ENCODE data around the gene RNF183.

Gene RNF183, protein sequence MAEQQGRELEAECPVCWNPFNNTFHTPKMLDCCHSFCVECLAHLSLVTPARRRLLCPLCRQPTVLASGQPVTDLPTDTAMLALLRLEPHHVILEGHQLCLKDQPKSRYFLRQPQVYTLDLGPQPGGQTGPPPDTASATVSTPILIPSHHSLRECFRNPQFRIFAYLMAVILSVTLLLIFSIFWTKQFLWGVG

DNA sequence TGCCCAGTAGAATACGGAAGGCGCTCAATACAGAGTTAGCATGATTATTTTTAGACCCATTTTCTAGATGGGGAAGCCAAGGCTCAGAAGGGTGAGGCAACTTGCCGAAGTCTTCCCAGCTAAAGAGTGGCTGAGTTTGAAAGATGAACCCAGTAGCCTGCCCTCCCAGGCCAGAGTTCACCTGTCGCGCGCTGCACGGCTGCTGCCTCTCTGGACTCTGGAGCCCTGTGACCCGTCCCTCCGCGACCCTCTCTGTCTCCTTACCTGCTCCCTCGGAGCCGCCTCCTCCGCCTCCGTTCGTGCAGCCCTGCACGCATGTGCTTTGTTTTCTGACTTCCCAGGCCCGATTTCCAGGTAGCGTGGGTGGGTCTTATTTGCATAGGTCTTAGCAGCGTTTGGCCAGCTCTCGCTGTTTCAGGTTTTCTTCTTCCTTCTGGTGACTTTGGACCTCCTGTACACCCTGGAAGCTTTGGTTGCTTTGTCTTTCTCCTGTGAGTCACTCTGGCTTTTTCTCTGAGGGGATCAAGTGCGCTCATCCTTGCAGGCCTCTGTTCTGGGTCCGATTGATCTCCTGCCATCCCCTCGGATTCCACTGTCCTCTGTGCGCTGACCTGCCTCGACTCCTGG is at the start of gene RNF183:
RNF183 (minus strand) TSS at position 585 of the 627 bp plus-strand sequence. CDS start 5,192 bp downstream, outside the sequence.
- Mint-ChIP-seq H3K27ac (no peak within 1 kb of the TSS), H3K9me3 (ENCODE audit: low read depth) (no peaks in the 10 kb centered on the region), H3K4me3 (no peak within 1 kb of the TSS), H3K27me3 (no peaks in the 10 kb centered on the region), H3K36me3 (no peaks in the 10 kb centered on the region), H3K4me1 (ENCODE audit: low read depth) (no peaks in the 10 kb centered on the region)

DNA sequence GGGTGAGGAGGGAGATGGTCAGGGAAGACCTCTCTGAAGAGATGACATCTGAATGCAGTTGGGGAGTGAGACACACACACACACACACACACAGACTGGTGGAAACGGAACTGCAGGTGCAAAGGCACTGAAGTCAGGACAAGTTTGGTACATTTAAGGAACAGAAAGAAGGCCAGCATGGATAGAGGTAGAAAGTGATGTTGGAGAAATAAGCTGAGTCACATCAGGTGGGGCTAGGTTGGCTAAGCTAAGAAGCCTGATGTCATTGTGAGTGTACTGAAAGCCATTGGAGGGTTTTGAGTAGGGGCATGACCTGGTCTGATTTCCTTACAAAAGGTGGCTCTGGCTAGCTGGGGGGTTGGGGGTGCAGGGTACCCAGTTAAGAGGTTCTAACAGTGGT is 49.2 kb upstream of the RNF183 start:
- H3K4me3 Mint-ChIP-seq: no peak overlapping the region
- H3K27ac Mint-ChIP-seq: no peak overlapping the region
- H3K27me3 Mint-ChIP-seq: peaks cover 10% of the 10 kb centered on the region
- H3K4me1 Mint-ChIP-seq (ENCODE audit: low read depth): peaks cover 22% of the 10 kb centered on the region
- H3K9me3 Mint-ChIP-seq (ENCODE audit: low read depth): no peaks in the 10 kb centered on the region
- no peaks in the 10 kb centered on the region for H3K36me3 Mint-ChIP-seq

DNA sequence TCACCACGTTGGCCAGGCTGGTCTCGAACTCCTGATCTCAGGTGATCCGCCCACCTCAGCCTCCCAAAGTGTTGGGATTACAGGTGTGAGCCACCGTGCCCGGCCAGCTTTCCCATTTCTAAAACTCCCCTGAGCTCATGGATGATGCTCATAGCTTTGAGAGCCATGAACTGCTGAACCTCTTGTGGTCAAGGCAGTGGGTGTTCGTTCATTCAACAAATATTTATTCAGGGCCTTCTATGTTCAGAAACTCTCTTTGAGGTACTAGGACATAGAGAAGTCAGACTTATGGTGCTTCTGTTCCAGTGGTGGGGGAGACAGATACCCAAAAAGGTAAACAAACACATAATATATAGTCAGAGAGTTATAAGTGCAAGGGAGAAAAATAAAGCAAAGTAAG is 48.8 kb upstream of the RNF183 start:
- H3K4me1 Mint-ChIP-seq (ENCODE audit: low read depth): peaks cover 22% of the 10 kb centered on the region
- peaks cover 10% of the 10 kb centered on the region for H3K27me3 Mint-ChIP-seq
- H3K36me3 Mint-ChIP-seq: no peaks in the 10 kb centered on the region
- no peak overlapping the region for H3K27ac Mint-ChIP-seq
- H3K4me3 Mint-ChIP-seq: no peak overlapping the region
- H3K9me3 Mint-ChIP-seq (ENCODE audit: low read depth): no peaks in the 10 kb centered on the region

DNA sequence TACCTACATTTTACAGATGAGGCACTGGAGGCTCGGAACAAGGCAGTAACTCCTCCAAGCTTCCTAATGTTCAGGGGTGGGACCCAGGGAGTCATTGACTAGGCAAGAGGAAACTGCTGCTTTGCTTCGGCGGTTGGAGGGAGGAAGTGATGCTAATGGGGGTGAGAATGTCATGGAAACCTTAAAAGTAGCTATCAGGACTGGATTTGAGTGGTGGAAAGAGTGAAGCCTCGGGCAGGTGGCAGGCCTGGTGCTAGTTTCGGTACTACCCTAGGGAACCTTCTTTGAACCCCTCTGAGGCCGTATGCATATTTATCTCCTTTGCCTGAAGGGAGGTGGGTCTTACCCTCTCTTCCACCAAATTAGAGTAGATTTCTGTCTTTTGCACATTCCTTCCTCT is 47.8 kb upstream of the RNF183 start:
- no peaks in the 10 kb centered on the region for H3K9me3 Mint-ChIP-seq (ENCODE audit: low read depth)
- no peaks in the 10 kb centered on the region for H3K36me3 Mint-ChIP-seq
- H3K4me1 Mint-ChIP-seq (ENCODE audit: low read depth): peaks cover 22% of the 10 kb centered on the region
- peaks cover 9% of the 10 kb centered on the region for H3K27me3 Mint-ChIP-seq
- peak overlapping the region; percentile 42 for H3K27ac Mint-ChIP-seq
- H3K4me3 Mint-ChIP-seq: peak overlapping the region; percentile 85

DNA sequence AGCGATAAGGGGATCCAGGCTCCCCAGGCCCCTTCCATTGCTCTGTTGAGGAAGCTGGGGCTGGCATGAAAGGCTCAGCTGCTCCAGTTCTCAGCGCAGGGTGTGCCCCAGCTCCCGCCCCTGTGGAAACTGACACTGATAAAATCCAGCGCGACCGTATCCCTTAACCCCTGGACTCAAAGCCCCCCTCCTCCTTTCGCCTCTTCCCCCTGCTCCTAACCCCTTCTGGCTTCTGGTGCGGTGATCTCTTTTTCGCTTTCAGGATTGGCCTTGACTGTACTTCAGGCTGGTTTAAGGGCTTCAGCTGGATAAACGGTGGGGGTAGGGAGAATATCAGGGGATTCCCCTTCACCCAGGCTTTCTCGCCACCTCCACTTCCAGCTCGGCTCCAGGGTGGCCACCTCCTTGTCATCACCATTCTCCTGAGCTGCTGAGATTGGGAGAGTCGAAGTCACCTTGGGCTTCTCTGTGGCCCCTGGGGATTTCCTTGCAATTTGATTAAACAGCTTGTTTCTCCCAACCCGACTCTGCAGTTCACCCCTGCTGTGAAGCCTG is 47.0 kb upstream of the RNF183 start:
- Mint-ChIP-seq H3K4me3 (peak overlapping the region; percentile 85), H3K27me3 (peaks cover 9% of the 10 kb centered on the region), H3K9me3 (ENCODE audit: low read depth) (no peaks in the 10 kb centered on the region), H3K4me1 (ENCODE audit: low read depth) (peaks cover 23% of the 10 kb centered on the region), H3K27ac (no peak overlapping the region), H3K36me3 (no peaks in the 10 kb centered on the region)

DNA sequence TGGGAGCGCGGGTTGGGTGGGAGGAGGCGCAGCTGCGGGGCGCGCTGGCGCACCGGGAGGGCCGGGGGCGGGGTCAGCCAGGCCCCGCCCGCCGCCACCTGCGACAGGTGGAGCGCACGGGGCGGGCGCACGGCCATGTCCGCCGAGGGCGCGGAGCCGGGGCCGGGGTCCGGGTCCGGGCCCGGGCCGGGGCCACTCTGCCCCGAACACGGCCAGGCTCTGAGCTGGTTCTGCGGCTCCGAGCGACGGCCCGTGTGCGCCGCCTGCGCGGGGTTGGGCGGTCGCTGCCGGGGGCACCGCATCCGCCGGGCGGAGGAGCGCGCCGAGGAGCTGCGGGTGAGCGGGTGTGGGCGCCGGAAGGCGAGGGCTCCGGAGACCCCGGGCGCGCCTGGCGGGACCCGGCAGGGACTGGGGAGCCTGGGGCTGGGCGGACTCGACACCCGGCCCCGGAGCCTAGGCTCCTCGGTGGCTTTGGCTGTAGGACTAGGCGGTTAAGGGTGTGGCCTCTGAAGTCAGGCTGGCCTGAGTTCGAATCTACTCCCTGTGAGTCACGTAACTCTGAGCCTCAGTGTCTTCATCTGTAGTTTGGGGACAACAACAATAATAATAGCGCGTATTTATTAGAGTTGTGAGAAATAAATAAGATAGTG is 46.4 kb upstream of the RNF183 start, which contains the start of gene BSPRY:
BSPRY (plus strand) TSS at position 97 of the 650 bp plus-strand sequence; CDS start at position 136, 39 bp downstream.
- Mint-ChIP-seq H3K9me3 (ENCODE audit: low read depth) (no peaks in the 10 kb centered on the region), H3K4me1 (ENCODE audit: low read depth) (peaks cover 23% of the 10 kb centered on the region), H3K27ac (no peak within 1 kb of the TSS), H3K36me3 (no peaks in the 10 kb centered on the region), H3K4me3 (peak within 1 kb of the TSS; percentile 85), H3K27me3 (peaks cover 9% of the 10 kb centered on the region)

DNA sequence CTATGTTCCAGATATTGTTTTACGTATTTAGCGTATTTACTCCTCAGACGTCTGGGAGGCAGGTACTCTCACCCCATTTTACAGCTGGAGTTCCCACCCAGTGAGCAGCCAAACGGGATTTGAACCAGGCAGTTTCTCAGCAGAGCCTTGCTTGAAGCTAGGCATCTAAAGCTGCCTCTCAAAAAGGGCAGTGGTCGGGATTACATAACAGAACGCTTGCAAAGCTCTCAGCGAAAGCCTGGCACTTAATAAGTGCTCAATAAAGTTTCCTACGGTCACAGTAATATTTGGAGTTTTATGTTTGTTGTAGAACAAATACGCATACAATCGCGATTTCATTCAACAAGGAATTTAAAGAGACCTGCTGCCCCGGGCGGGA is 45.9 kb upstream of the RNF183 start:
- Mint-ChIP-seq H3K4me3 (peak overlapping the region; percentile 84), H3K4me1 (ENCODE audit: low read depth) (peaks cover 23% of the 10 kb centered on the region), H3K27ac (no peak overlapping the region), H3K36me3 (no peaks in the 10 kb centered on the region), H3K27me3 (peaks cover 8% of the 10 kb centered on the region), H3K9me3 (ENCODE audit: low read depth) (no peaks in the 10 kb centered on the region)

DNA sequence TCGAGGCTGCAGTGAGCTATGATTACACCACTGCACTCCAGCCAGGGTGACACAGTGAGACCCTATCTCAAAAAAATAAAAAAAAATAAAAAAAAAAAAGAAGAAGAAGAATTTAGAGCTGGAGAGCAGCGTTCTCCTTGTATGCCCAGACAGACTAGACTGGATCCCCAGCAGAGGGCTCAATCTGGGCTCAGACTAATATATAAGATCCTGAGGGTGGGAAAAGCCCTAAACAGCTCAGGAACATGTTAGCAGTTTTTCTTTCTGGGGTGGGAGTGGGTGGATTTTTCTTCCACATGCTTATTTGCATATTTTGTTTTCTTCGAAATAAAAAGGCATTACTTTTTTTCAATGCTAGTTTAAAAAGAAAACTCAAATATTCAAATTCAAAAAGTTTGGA is 45.3 kb upstream of the RNF183 start:
- H3K9me3 Mint-ChIP-seq (ENCODE audit: low read depth): no peaks in the 10 kb centered on the region
- peaks cover 5% of the 10 kb centered on the region for H3K27me3 Mint-ChIP-seq
- no peaks in the 10 kb centered on the region for H3K36me3 Mint-ChIP-seq
- peak overlapping the region; percentile 49 for H3K4me3 Mint-ChIP-seq
- H3K27ac Mint-ChIP-seq: no peak overlapping the region
- H3K4me1 Mint-ChIP-seq (ENCODE audit: low read depth): peaks cover 23% of the 10 kb centered on the region

DNA sequence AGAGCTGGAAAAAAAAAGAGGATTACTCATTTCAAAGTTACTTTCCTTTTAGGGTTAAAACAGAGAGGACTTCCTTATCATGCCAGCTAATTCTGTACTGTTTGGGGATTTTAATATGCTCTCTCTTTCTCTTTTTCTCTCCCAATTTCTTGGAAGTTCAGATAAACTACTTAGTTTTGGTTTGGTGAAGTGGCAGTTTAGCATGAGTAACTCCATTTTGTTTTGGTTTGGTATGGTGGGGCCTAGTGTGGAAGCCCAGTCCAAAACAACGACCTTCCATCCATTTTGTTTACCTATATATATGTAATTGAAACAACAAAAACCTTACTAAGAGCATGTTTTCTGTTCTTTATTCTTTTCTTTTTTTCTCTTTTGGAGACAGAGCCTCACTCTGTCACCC is 42.5 kb upstream of the RNF183 start:
- no peaks in the 10 kb centered on the region for H3K9me3 Mint-ChIP-seq (ENCODE audit: low read depth)
- no peaks in the 10 kb centered on the region for H3K27me3 Mint-ChIP-seq
- no peak overlapping the region for H3K4me3 Mint-ChIP-seq
- no peaks in the 10 kb centered on the region for H3K36me3 Mint-ChIP-seq
- H3K27ac Mint-ChIP-seq: no peak overlapping the region
- H3K4me1 Mint-ChIP-seq (ENCODE audit: low read depth): peaks cover 28% of the 10 kb centered on the region

DNA sequence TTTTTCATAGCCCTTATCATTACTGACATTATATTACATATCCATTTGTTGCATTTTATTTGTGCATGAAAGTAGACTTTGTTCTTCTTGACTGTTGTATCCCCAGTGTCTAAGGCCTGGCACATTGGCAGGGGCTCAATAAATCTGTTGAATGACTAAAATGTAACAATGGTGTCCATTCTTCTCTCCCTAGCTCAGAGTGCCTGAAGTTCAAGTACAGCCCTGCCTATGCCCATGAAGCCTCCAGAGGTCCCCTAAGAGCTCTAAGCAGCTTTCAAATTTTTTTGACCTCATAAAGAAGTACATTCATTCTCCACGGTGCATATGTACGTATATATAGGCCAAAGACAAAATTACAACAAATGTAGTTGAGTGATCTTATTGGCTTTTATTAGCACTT is 42.0 kb upstream of the RNF183 start:
- H3K4me3 Mint-ChIP-seq: no peak overlapping the region
- H3K27me3 Mint-ChIP-seq: no peaks in the 10 kb centered on the region
- peaks cover 27% of the 10 kb centered on the region for H3K4me1 Mint-ChIP-seq (ENCODE audit: low read depth)
- no peaks in the 10 kb centered on the region for H3K9me3 Mint-ChIP-seq (ENCODE audit: low read depth)
- H3K36me3 Mint-ChIP-seq: no peaks in the 10 kb centered on the region
- no peak overlapping the region for H3K27ac Mint-ChIP-seq

DNA sequence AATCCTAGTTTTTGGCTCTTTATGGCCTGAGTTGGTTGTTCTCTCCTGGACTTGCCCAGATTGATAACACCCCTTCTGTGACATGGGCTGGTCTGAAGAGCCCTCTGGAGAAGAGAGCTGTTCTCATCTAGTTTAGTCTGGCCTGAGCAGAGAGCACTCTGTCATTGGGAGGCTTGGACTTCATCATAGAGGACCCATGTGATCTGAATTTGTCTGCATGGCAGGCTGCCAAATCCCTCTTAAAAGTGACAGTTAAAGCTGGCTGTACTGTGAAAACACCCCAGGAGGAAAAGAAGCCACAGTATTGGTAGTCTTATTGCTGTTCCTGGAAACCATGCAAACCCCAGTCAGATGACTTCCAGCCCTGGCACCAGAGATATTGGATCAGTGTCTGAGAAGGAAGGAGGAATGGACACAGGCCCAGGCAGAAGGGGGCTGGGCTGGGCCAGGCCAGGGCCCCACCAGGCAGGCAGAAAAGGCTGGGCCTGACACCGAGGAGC is 40.6 kb upstream of the RNF183 start:
- no peak overlapping the region for H3K4me3 Mint-ChIP-seq
- H3K27me3 Mint-ChIP-seq: peaks cover 4% of the 10 kb centered on the region
- peaks cover 26% of the 10 kb centered on the region for H3K4me1 Mint-ChIP-seq (ENCODE audit: low read depth)
- no peaks in the 10 kb centered on the region for H3K9me3 Mint-ChIP-seq (ENCODE audit: low read depth)
- no peaks in the 10 kb centered on the region for H3K36me3 Mint-ChIP-seq
- H3K27ac Mint-ChIP-seq: no peak overlapping the region

DNA sequence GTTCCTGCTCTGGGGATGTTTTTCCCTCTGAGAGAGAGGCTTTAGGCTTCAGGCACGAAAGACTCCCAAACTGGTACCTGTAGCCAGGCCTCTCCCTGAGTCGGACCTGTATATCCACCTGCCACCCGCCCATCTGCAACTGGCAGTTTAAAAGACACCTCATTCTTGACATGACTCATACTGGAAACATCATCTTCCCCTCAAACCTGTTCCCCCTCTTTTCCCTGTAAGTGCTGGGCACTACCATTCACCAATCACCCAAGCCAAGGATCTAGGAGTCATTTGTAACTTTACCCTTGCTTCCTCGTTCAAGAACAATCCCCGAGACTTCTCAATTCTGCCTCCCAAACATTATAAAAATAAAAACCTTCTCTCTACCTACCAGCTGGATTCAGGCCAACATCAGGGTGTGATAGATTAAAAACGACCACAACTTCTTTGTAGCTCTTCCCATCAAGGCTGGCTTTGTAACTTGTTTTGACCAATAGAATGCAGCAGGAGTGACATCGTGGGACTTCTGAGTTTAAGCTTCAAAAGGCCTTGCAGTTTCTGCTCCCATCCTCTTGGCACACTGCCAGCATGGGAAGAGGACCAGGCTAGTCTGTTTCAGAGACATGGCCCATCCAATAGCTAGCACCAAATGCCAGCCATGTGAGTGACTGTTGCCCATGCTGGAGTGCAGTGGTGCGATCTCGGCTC is 38.7 kb upstream of the RNF183 start:
- H3K9me3 Mint-ChIP-seq (ENCODE audit: low read depth): no peaks in the 10 kb centered on the region
- peaks cover 27% of the 10 kb centered on the region for H3K4me1 Mint-ChIP-seq (ENCODE audit: low read depth)
- no peaks in the 10 kb centered on the region for H3K36me3 Mint-ChIP-seq
- H3K27ac Mint-ChIP-seq: peak overlapping the region; percentile 54
- peak overlapping the region; percentile 70 for H3K4me3 Mint-ChIP-seq
- H3K27me3 Mint-ChIP-seq: peaks cover 4% of the 10 kb centered on the region

DNA sequence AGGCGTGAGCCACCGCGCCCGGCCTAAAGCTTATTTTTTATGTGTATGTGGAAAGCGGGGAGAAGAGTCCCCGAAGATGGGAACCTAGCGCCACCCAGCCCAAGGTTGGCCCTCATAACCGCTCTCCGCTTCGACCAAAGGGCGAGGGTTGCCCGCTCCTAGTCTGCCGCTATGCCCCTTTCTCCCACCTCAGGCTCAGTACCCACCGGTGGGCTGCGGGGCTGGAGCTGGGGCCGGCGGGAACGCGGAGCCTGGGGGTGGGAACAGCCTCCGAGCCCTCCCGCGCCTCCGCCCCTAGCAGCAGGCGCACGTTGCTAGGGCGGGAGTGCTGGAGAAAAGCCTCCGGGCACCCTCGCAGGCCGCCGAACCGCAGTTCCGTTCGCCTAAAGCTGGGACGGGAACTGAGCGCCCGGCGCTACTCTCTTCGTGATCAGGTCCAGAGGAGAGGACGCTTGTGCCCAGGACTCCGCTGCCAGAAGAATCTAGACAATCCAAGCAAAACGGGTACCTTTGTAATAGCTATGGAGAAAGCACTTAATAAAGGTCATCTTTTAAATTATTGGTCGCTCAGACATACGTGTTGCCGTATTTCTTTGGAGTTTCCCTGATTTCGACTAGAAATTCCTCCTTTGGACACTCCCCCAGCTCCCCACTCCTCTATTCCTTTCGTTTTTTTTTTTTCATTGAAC is 37.0 kb upstream of the RNF183 start, which contains the start of gene WDR31:
WDR31 (minus strand) TSS at position 265 of the 689 bp plus-strand sequence. CDS start 8,253 bp downstream, outside the sequence.
- Mint-ChIP-seq H3K36me3 (no peaks in the 10 kb centered on the region), H3K9me3 (ENCODE audit: low read depth) (no peaks in the 10 kb centered on the region), H3K27ac (peak within 1 kb of the TSS; percentile 59), H3K4me1 (ENCODE audit: low read depth) (peaks cover 26% of the 10 kb centered on the region), H3K27me3 (peaks cover 4% of the 10 kb centered on the region), H3K4me3 (peak within 1 kb of the TSS; percentile 93)

DNA sequence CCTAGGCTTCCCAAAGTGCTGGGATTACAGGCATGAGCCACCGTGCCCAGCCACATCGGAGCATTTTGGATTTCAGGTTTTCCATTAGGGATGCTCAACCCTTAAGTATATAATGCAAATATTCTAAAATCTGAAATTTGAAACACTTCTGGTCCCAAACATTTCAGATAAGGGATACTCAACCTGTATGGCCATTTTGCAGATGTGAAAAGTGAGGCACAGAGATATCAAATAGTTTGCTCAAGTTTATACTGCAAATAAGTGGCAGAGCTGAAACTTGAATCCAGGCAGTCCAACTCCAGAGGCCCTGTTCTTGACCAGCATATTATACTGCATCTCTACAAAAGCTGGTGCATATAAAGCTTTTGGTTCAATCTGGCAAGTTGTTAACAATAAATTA is 34.5 kb upstream of the RNF183 start:
- H3K4me3 Mint-ChIP-seq: no peak overlapping the region
- H3K36me3 Mint-ChIP-seq: no peaks in the 10 kb centered on the region
- no peak overlapping the region for H3K27ac Mint-ChIP-seq
- H3K4me1 Mint-ChIP-seq (ENCODE audit: low read depth): peaks cover 25% of the 10 kb centered on the region
- H3K9me3 Mint-ChIP-seq (ENCODE audit: low read depth): no peaks in the 10 kb centered on the region
- peaks cover 4% of the 10 kb centered on the region for H3K27me3 Mint-ChIP-seq
